Tibial nerve (tissue), 4 donors: Measurements from ENCODE around the gene ADGRG6. TPM values are rescaled to one million over a fixed set of nuclear protein-coding genes. Genes with fewer than 3 reads are reported as not detected.

Source experiments
- DNase-seq, 2 donors: peaks; one replicate each; pipeline ENCODE4 v3.0.0-alpha.2; 2019; ENCODE audit warnings: low spot score in 2 of 2
- H3K27ac ChIP-seq, 4 donors: fragments of 200-600 bp; sonication (generic) in 3 of 4; one replicate each; pipeline ENCODE4 v1.5.1; 2017 to 2019; ENCODE audit warnings: mild to moderate bottlenecking in 1 of 4
- H3K27me3 ChIP-seq, 2 donors: fragments of 200-600 bp; sonication (generic) in 1 of 2; one replicate each; pipeline versions ENCODE4 v1.5.1 to v1.6.0; 2017 to 2019
- H3K36me3 ChIP-seq, 3 donors: fragments of 200-600 bp; sonication (generic); one replicate each; pipeline ENCODE4 v1.5.1; 2018 to 2019
- H3K4me1 ChIP-seq, 4 donors: fragments of 200-600 bp; sonication (generic) in 3 of 4; one replicate each; pipeline ENCODE4 v1.5.1; 2017 to 2019
- H3K4me3 ChIP-seq, 4 donors: fragments of 200-600 bp; sonication (generic) in 3 of 4; one replicate each; pipeline ENCODE4 v1.5.1; 2017 to 2019; ENCODE audit warnings: mild to moderate bottlenecking in 1 of 4, moderate library complexity in 1 of 4
- H3K9me3 ChIP-seq, 4 donors: fragments of 200-600 bp; sonication (generic) in 3 of 4; one replicate each; pipeline ENCODE4 v1.5.1; 2017 to 2019
- EP300 ChIP-seq, 2 donors: sonication (generic); formaldehyde crosslinking; IDR thresholded peaks; one replicate each; pipeline ENCODE4 v1.6.1; 2017; ENCODE audit warnings: antibody characterized with exemption in 2 of 2, mild to moderate bottlenecking in 1 of 2
- POLR2A ChIP-seq, 2 donors: fragments of 450-650 bp; IDR thresholded peaks; one replicate each; pipeline ENCODE4 v1.6.1; 2017; ENCODE audit warnings: antibody characterized with exemption in 2 of 2, mild to moderate bottlenecking in 2 of 2, moderate library complexity in 2 of 2
- WGBS, 2 donors: methylation state at CpG; one replicate each; pipeline ENCODE4 v1.1.5; 2018; 5-methylcytosine and 5-hydroxymethylcytosine counted together
- total RNA-seq, 4 donors: library from RNA; depleted of rRNA; stranded (reverse); fragments of >200 nt; gene quantifications; one replicate each; pipeline ENCODE4 v1.1.0, GENCODE V29; 2016
- TF ChIP-seq, protein P1 (sequence below), 5 experiments: fragments of 200-600 bp in 3 of 5; fragments of 450-650 bp in 2 of 5; sonication (generic) in 3 of 5; IDR thresholded peaks; one replicate each; pipeline ENCODE4 v1.5.1; 2016 to 2019; ENCODE audit warnings: antibody characterized with exemption in 5 of 5, mild to moderate bottlenecking in 3 of 5, moderate library complexity in 2 of 5

The ADGRG6 gene
- total RNA-seq, 4 donors from 2014 or later: 35.4 to 59.9 (median 39.1) TPM

DNA sequence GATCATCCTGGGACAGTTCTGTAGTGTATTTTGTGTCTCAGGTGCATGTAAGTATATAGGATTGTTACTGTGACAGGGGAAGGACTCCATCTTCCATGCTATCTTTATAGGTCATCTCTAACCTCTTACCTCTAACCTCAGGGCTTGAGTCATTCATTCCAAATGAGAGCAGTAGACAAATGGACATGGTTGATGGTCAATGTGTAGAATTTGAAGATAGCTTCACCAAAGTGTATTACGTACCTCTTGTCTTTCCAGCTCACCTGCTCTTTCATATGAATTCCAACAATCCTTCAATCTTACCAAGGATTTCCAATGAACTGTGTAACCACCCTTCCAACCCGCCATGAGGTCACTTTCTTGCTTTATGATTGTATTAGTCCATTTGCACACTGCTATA, 8.7 kb upstream of the ADGRG6 start:
- no peaks in the 10 kb centered on the region for H3K27me3 ChIP-seq
- peaks cover 0 to 2% (median 0%) of the 10 kb centered on the region in 4 donors for H3K4me1 ChIP-seq
- DNase-seq: no peak
- no peak overlapping the region for H3K4me3 ChIP-seq
- WGBS, 2 donors: 97 to 98% methylated on average over 2 of the region's 2 CpGs
- no peaks in the 10 kb centered on the region for H3K36me3 ChIP-seq
- H3K27ac ChIP-seq: no peak overlapping the region
- H3K9me3 ChIP-seq: no peaks in the 10 kb centered on the region
- TF ChIP-seq EP300 (IDR thresholded peaks at IDR 0.05): no peak

DNA sequence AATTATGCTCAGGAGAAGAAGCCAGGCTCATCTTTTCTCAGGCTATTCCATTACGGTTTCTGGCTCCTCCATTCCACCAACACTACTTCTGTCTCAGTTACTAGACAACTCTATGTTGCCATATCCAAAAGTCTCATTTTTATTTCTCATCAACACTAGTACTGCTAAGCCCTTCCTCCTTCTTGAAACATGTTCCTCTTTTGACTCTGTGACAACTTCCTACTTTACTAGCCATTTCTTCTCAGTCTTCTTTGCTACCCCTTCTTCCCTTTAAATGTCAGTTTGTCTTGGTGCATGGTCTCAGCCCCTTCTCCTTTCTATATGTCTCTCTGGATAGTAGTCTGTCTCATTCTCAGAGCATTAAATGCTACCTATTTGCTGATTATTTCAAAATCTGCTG, 7.1 kb upstream of the ADGRG6 start:
- no peaks in the 10 kb centered on the region for H3K9me3 ChIP-seq
- no peaks in the 10 kb centered on the region for H3K36me3 ChIP-seq
- peaks cover 0 to 7% (median 0%) of the 10 kb centered on the region in 4 donors for H3K4me1 ChIP-seq
- no peaks in the 10 kb centered on the region for H3K27me3 ChIP-seq
- TF ChIP-seq EP300 (IDR thresholded peaks at IDR 0.05) (peak in 1 of 2 donors; percentile 44), POLR2A (IDR thresholded peaks at IDR 0.05) (no peak)
- TF ChIP-seq, protein P1, sequence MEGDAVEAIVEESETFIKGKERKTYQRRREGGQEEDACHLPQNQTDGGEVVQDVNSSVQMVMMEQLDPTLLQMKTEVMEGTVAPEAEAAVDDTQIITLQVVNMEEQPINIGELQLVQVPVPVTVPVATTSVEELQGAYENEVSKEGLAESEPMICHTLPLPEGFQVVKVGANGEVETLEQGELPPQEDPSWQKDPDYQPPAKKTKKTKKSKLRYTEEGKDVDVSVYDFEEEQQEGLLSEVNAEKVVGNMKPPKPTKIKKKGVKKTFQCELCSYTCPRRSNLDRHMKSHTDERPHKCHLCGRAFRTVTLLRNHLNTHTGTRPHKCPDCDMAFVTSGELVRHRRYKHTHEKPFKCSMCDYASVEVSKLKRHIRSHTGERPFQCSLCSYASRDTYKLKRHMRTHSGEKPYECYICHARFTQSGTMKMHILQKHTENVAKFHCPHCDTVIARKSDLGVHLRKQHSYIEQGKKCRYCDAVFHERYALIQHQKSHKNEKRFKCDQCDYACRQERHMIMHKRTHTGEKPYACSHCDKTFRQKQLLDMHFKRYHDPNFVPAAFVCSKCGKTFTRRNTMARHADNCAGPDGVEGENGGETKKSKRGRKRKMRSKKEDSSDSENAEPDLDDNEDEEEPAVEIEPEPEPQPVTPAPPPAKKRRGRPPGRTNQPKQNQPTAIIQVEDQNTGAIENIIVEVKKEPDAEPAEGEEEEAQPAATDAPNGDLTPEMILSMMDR (IDR thresholded peaks at IDR 0.05): no peak
- H3K27ac ChIP-seq: no peak overlapping the region
- H3K4me3 ChIP-seq: no peak overlapping the region
- WGBS, 2 donors: 76 to 89% methylated on average over 1 of the region's 1 CpG
- DNase-seq: no peak

DNA sequence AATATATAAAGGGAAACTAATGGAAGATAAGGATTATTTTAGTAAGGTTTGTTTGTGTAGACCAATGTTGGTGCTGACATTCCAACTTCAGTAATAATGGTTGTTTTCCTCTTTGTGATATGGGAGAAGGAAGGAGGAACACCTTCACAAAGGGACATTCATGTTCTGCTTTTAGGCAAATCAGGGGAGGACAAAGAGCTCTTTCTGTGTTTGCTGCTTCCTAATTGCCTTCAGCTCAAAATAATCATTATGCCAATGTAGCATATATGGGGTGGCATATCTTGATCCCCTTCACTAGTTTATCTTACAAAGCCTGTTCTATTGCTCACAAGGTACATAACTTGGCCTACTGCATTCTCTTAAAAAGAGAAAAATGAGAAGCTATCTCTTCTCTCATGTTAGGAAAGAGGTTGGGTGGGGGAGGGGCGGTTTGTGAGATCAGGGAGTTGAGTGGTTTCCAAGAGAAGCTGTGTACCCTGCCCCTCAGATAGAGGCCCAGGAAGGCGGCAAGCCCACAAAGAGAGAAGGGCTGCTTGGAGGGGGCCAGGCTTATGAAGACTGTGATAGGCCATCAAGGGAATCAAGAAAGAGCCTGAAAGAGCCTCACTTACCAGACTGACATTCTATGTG, 4.7 kb upstream of the ADGRG6 start:
- no peak for DNase-seq
- Histone ChIP-seq H3K4me3 (no peak overlapping the region), H3K27me3 (no peaks in the 10 kb centered on the region), H3K9me3 (no peaks in the 10 kb centered on the region), H3K36me3 (no peaks in the 10 kb centered on the region), H3K4me1 (peaks cover 0 to 19% (median 0%) of the 10 kb centered on the region in 4 donors), H3K27ac (no peak overlapping the region)
- TF ChIP-seq, protein P1 (IDR thresholded peaks at IDR 0.05): no peak
- TF ChIP-seq POLR2A (IDR thresholded peaks at IDR 0.05) (no peak), EP300 (IDR thresholded peaks at IDR 0.05) (no peak)
- 92 to 95% methylated on average over 2 of the region's 2 CpGs for WGBS, 2 donors

DNA sequence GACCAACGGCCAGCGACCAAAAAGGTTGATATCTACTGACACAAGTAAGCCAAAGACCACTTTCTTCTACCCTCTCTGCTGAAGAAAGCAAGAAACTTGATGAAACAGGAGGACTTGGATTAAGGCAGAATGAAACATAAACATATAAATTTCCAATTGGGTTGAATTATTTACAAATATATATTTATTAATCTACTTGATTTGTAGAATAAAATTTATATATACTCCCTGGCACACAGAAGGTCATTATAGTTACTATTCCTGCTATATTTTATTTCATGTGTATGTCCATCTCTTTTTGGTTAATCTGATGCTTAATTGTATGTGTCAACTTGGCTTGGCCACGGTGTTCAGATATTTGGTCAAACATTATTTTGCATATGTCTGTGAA, 4.2 kb upstream of the ADGRG6 start:
- Histone ChIP-seq H3K36me3 (no peaks in the 10 kb centered on the region), H3K4me1 (peaks cover 0 to 24% (median 0%) of the 10 kb centered on the region in 4 donors), H3K27ac (no peak overlapping the region), H3K9me3 (no peaks in the 10 kb centered on the region), H3K4me3 (no peak overlapping the region), H3K27me3 (no peaks in the 10 kb centered on the region)
- TF ChIP-seq POLR2A (IDR thresholded peaks at IDR 0.05) (no peak), EP300 (IDR thresholded peaks at IDR 0.05) (no peak)
- TF ChIP-seq, protein P1 (IDR thresholded peaks at IDR 0.05): no peak
- no peak for DNase-seq
- 81 to 86% methylated on average over 3 of the region's 3 CpGs for WGBS, 2 donors

DNA sequence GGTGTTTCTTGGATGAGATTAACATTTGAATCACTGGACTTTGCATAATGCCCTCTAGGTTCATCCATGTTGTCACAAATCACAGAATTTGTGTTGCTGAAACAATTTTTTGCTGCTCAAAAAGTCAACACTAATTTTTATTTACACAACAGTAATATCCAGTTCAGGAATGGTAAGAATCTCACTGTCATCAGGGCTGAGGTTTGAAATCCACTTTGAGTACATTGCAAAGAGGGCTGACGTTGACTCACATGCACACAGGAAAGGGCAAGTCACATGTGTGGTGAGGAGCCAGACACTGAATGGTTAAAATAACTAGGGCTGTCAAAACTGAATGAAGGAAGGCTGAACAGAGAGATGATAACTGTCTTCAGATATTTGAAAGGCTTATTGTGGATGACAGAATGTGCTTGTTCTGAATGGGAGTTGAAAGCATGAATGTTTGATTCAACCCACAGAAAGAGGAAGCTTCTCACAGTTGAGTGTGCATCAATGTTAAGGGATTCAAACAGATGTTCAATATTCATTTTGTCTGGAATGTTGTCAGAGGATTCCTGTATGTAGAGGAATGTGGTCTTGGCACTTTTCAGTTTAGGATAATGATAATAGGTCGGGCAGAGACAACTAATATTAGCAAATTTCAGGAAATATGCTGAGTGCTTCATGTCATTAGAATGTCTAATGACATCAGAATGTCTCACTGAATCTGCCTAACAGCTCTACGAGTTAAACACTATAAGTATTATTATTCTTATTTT, 3.6 kb upstream of the ADGRG6 start:
- no peak for DNase-seq
- Histone ChIP-seq H3K36me3 (no peaks in the 10 kb centered on the region), H3K4me1 (peaks cover 0 to 24% (median 0%) of the 10 kb centered on the region in 4 donors), H3K27ac (no peak overlapping the region), H3K27me3 (no peaks in the 10 kb centered on the region), H3K9me3 (no peaks in the 10 kb centered on the region), H3K4me3 (no peak overlapping the region)
- TF ChIP-seq POLR2A (IDR thresholded peaks at IDR 0.05): no peak
- TF ChIP-seq, protein P1 (IDR thresholded peaks at IDR 0.05): no peak
- TF ChIP-seq EP300 (IDR thresholded peaks at IDR 0.05): no peak
- WGBS, 2 donors: 18 to 22% methylated on average over 3 of the region's 3 CpGs
